GM19193 (cell line): ENCODE results near the gene FAN1.

Experiments
- POLR2A ChIP-seq: IDR thresholded peaks from 4 replicates; pipeline ENCODE4 v1.6.1; 2011; ENCODE audit not compliant: insufficient read depth, insufficient read length; ENCODE audit errors: extremely low read depth

FAN1 gene

DNA sequence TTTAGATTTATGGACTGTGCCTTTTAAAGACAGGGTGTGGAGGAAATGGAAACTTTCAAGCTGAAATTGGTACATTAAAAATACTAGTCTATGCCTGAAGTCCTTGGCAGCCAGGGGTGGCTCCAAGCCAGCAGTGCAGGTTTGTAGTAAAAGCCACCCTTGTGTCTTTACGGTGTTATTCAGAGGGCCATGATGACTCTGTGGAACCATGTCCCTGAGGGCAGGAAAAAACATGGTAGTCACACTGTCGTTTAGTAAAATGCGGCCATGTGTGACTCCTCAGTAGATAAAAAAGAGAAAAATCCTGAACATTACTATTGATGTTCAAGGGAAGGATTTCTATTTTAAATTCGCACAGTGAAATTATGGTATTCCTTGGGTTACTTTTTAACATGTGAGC, 2.7 kb downstream of the FAN1 start:
- no peak for TF ChIP-seq POLR2A

DNA sequence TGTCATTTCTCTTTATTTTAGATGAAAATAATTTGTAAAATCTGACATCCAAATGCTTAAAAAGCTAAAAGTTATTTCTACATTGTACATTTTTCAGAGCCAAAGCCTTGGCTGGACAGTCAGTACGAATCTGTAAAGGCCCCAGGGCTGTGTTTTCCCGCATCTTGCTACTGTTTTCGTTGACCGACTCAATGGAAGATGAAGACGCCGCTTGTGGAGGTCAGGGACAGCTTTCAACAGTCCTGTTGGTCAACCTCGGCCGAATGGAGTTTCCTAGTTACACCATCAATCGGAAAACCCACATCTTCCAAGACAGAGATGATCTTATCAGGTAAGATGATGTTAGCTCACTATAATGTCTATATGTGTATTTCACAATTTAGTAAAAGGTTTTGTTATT, 10.0 kb downstream of the FAN1 start:
- TF ChIP-seq POLR2A = no peak

DNA sequence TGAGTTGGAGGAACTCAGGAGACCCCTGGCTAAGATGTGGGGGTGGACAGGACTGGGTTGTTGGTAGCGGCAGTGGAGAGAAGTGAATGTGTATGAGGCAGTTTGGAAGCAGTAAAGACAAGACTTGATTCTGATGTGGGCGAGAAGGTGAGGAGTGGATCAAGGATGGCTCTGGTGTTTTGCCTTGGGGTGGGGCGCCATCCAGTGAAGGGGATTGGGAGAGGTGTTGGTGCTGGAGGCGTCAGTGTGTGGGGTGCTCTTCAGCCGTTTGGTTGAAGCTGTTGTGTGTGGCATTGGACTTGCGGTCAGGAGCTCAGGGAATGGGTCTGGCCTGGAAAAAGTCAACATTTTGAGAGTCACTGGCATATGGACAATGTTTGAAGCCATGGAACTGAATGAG, 13.3 kb downstream of the FAN1 start:
- TF ChIP-seq POLR2A = no peak

DNA sequence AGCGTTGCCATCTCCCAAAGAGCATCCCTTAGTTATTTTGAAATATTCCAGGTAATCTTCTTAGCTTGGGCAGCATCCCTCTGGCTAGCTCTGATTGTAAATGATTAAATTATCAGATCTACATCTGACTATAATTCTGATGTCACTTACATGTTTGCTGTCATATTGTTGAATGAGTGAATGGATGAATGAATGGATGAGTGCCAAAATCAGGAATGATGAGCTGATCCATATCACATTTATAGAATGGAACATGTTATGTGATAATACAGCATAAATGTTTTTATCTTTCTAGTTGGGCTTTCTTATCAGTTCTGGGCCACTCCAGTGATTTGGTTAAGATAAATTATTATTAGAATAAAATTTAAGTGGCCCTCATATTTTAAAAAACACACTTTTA, 14.0 kb downstream of the FAN1 start:
- no peak for TF ChIP-seq POLR2A

DNA sequence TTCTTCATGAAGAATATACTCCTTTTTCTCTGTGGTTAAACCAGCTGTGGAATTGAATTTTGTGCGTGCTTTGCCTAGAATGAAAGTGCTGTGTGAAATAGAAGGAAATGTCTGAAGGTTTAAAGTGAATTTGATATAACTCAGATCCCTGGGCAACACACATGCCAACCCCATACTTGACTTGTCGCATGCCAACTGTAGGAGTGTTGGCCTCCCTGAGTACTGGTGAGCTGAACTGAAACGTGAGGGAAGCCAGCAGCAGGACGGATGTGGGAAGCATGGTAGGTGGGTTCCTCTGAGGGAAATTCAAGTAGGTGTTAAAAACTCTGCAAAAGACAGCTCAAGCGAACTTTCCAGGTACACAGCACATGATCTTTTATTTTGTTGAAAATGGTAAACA, 14.7 kb downstream of the FAN1 start:
- no peak for TF ChIP-seq POLR2A

DNA sequence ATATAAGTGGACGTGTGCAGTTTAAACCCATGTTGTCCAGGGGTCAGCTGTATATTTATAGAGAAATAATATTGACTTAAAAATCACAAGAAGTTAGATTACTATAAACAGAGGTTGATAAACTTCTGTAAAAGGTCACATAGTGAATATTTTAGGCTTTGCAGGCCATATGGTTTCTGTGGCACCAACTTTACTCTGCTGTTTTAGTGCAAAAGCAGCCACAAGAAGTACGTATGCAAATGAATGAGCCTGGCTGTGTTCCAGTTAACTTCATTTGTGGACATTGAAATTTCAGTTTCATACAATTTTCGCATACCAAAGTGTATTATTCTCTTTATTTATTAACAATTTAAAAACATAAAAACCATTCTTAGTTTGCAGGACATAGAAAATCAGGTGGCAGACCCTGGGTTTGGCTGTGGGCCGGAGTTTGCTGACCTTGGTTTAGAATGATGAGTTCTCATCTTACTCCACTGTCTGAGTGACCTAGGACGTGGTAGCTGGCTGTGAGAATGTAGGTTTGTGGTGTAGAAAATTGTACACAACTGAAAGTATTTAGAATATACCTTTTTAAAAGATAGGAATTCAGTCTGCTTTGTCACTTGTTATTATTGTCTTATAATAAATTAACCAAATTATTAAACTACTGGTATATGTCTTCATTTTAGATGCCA, 16.3 kb downstream of the FAN1 start:
- TF ChIP-seq POLR2A = no peak

DNA sequence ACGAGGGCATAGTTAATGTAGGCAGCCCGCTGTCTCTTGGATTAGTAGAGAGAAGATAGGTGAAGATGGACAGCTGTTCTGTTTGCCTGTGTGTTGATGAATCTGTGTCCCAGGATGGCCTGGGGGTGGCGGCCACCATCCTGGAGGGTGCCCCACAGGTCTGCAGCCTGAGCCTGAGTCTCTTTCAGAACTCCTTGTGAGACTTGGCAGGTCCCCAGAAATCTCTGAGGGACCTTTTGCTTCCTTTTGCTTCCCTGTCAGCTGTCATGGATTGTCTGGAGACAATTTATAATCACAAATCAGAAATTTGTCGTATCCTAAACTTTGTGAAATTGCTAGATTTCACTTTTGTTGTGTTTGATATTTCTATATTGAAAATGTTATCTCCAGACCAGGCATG, 17.4 kb downstream of the FAN1 start:
- no peak for TF ChIP-seq POLR2A

DNA sequence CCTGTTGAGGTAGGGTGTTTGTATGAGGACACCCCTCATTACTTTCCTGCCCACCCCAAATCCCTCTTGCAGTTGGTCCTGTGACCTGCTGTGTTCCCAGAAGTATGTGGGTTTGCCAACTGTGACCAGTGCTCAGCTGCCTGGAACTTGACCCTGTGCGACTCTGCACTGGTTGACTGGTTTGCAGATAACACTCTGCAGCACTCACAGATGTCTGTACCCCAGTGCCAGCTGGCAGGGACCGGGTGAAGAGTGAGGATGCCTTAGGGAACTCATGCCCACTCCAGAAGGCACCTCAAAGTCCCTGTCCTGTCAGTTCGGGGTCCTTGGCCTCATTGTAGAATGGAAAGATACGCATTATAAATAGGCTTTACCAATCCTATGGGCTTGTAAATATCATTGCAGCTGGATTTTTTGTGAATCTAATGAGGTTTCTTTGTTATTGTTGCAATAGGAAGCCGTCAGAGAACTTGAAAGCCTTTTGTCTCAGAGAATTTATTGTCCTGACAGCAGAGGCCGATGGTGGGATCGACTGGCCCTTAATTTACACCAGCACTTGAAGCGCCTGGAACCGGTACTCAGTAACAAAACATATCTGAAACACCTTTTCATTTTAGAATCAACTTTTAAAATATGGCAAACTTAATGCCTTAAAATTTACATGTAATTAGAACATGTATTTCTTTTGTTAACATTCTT, 18.2 kb downstream of the FAN1 start:
- no peak for TF ChIP-seq POLR2A

DNA sequence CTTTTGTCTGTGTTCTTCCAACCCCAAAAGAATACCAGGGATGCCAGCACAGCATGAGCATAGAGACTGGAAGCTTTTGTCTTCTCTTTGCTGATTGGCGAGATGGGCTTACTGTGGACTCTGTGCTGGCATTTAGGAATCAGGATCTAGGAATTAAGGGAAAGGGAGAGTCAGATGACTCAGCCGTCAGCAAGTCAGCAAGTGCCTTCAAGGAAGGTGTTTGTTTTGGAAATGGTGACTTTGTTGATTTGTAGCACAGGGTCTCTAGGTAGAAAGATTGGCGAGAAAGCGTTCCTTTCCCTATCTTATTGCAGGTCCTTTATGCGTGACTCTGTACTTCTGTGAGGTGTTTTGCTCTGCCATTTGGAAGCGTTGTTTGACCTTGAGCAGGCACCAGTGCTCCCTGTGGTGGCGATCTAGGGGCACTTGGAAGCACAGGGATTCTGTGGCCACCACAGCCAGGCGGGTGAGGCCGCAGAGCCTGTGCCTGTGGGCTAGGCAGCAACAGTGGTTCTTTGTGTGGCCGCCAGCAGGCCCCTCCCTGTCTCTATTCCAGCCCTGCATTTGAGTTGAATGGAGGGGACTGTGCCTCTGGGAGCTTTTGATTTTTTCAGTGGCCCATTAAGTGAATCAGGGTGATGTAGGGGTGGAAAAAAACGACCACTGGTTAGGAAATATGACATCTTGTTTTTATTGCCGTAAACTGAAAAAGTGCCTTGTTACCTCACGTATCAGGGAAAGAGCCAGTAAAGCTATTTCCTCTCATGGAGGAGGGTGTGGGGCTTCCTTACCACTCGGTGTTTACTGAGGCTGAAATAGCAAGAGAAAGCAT, 19.0 kb downstream of the FAN1 start:
- TF ChIP-seq POLR2A = no peak

DNA sequence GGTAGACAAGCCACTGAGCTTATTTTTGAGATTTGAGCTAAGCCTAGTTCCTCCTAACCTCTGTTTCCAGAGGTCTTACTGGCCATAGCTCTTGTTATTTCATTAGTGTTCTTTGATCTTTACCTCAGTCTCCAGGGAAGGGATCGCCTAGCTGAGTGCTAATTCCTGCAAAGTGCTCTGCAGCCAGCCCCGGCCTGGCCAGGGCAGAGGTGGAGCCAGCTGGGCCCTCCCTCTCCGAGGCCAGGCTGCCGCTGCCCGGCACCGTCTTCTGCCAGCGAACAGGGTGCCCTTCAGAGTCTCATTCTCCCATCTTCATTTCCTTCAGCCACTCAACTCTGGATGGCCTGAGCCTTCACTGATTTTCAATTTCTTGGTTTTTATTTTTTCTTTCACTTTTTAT, 19.7 kb downstream of the FAN1 start:
- no peak for TF ChIP-seq POLR2A

DNA sequence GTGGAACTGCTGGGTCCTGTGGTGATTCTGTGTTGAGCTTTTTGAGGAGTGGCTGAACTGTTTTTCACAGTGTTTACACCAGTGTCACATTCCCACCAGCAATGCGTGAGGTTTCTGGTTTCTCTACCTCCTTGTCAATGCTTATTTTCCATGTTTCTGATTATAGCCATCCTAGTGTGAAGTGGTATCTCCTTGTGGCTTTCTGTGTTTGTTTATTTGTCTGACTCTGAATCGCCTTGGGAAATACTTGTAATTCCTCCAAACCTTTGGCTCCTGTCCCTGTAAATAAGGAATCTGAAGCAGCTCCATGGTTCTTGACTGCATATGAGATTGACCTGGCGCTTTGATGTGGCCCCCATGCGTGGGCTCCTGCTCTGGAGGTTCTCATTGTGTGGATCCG, 20.6 kb downstream of the FAN1 start:
- TF ChIP-seq POLR2A = no peak

DNA sequence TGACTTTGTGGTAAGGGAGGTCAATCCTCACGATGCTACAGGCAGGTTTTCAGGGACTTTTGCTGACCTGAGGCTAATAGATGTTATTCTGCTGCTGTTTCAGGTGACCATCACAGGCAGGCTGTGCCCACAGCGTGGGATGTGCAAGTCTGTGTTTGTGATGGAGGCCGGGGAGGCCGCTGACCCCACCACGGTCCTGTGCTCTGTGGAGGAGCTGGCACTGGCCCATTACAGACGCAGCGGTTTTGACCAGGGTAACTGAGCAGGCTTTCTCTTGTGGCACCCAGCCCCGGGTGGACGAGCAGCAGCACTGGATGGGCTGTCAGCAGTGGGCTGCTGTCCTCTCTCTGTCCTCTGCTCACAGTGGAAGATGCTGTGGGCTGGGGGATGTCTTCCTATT, 22.0 kb downstream of the FAN1 start:
- TF ChIP-seq POLR2A = no peak

DNA sequence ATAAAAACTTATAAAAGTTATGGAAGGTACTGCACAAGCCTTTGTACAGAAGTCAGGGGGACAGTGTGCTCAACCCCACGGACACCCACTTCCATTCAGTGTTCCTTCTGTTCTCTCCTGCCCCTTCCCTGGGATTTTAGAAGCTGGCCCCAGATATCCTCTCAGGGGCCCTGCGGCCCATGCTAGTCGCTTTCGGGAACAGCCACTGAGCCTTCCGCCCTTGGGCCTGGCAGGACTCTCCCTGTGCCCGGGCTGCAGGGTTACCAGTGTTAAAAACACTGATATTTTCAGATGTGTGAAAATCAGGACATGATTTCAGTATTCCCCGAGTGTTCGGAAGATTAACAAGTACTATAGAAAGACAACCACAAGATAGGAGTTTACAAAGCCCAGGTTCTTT, 22.4 kb downstream of the FAN1 start:
- no peak for TF ChIP-seq POLR2A

DNA sequence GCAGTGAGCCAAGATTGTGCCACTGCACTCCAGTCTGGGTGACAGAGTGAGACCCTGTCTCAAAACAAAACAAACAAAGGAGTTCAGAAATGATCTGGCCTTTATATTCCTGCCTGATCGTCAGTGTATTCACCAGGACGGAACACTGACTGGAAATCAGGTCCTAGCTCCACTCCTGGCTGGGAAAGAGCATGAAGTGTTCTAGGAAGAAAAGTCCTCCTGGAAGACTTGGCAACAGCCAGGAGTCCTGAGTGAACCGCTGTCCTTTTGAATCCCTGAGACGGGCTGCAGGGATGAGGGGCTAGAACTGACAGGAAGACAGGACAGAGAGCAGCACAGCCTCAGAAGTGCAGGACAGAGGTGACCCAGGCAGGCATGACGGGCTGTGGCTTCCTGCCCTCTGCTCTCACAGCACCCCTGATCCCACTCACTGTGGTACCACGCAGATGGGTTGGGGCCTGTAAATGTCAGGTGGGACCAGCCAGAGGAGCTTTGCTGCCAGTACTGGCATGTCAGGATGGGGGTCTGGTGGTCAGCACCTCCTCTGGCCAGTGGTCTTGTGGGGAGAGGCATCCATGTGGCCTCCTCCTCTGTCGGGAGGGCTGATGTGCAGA, 23.5 kb downstream of the FAN1 start:
- no peak for TF ChIP-seq POLR2A

DNA sequence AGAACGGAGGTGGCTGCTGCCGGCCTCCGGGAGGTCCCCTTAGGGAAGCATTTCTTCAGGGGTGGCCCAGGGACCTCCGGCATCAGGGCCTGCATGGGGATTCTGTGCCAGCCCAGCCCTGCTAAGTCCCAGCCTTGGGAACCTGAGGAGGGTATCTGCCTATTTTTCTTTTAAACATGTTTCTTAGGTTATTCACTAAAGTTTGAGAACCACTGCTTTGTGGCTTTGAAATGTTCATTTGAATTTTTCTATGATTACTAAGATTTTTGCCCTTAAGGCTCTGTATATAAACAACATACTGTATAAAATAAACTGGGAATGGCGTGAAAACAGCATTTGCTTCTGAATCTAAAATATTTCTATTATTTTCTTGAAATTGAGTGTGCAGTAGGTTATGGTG, 24.4 kb downstream of the FAN1 start:
- TF ChIP-seq POLR2A = no peak
